ENCODE measurements around the gene OPCML. TPM values are rescaled to one million over a fixed set of nuclear protein-coding genes. Genes with fewer than 3 reads are reported as not detected.

The OPCML gene
- total RNA-seq, 1 experiment from 2014 or later: not detected

DNA sequence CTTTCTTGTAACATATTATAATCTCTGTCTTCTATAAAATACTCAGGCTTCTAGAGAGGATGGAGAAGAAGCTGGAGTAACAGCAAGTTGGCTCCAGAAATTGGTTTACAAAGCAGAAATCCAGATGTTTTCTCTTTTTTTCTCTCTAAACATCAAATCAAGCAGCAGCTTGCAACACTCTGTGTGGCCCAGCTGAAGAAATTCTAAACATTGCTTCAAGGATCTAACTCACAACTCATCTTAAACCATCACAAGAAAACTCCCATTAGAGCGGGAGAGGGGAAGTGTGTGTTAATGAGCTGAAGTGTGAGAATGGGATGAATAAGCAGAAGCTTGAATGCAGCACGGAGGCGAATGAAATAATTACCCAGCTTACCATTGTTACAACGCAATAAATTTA lies 146.5 kb downstream of the OPCML start:
- DNase-seq (ENCODE audit: low read depth, low spot score): no peak
- intact Hi-C loops (cut with micrococcal nuclease; ENCODE audit: unreplicated experiment): no loop called here
- BruUV-seq (replicated peaks): no TSS peak
- Histone ChIP-seq H3K4me1 (ENCODE audit: control insufficient read depth, insufficient read depth, low read length) (no peaks in the 10 kb centered on the region), H3K27me3 (ENCODE audit: control insufficient read depth, insufficient read depth, low read length) (no peaks in the 10 kb centered on the region), H3K4me3 (ENCODE audit: low read depth in 2 of 2, low read length in 2 of 2) (no peak overlapping the region), H3K36me3 (ENCODE audit: control insufficient read depth, insufficient read depth, low read length) (no peaks in the 10 kb centered on the region), H3K9me3 (ENCODE audit: control insufficient read depth, insufficient read depth, low read depth, low read length) (no peaks in the 10 kb centered on the region), H3K27ac (ENCODE audit: low read length) (no peak overlapping the region)
- TF ChIP-seq, protein P1, sequence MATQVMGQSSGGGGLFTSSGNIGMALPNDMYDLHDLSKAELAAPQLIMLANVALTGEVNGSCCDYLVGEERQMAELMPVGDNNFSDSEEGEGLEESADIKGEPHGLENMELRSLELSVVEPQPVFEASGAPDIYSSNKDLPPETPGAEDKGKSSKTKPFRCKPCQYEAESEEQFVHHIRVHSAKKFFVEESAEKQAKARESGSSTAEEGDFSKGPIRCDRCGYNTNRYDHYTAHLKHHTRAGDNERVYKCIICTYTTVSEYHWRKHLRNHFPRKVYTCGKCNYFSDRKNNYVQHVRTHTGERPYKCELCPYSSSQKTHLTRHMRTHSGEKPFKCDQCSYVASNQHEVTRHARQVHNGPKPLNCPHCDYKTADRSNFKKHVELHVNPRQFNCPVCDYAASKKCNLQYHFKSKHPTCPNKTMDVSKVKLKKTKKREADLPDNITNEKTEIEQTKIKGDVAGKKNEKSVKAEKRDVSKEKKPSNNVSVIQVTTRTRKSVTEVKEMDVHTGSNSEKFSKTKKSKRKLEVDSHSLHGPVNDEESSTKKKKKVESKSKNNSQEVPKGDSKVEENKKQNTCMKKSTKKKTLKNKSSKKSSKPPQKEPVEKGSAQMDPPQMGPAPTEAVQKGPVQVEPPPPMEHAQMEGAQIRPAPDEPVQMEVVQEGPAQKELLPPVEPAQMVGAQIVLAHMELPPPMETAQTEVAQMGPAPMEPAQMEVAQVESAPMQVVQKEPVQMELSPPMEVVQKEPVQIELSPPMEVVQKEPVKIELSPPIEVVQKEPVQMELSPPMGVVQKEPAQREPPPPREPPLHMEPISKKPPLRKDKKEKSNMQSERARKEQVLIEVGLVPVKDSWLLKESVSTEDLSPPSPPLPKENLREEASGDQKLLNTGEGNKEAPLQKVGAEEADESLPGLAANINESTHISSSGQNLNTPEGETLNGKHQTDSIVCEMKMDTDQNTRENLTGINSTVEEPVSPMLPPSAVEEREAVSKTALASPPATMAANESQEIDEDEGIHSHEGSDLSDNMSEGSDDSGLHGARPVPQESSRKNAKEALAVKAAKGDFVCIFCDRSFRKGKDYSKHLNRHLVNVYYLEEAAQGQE (IDR thresholded peaks at IDR 0.05; ENCODE audit: insufficient read depth in 1 of 2, low read depth in 2 of 2, low read length in 1 of 2): no peak
- TF ChIP-seq, protein P2, sequence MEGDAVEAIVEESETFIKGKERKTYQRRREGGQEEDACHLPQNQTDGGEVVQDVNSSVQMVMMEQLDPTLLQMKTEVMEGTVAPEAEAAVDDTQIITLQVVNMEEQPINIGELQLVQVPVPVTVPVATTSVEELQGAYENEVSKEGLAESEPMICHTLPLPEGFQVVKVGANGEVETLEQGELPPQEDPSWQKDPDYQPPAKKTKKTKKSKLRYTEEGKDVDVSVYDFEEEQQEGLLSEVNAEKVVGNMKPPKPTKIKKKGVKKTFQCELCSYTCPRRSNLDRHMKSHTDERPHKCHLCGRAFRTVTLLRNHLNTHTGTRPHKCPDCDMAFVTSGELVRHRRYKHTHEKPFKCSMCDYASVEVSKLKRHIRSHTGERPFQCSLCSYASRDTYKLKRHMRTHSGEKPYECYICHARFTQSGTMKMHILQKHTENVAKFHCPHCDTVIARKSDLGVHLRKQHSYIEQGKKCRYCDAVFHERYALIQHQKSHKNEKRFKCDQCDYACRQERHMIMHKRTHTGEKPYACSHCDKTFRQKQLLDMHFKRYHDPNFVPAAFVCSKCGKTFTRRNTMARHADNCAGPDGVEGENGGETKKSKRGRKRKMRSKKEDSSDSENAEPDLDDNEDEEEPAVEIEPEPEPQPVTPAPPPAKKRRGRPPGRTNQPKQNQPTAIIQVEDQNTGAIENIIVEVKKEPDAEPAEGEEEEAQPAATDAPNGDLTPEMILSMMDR (IDR thresholded peaks at IDR 0.05): no peak
- TF ChIP-seq SIN3A (IDR thresholded peaks at IDR 0.05; ENCODE audit: borderline replicate concordance, insufficient read depth, low read depth, low read length) (no peak), TCF7L2 (IDR thresholded peaks at IDR 0.05; ENCODE audit: low read depth, low read length) (no peak), POLR2AphosphoS5 (IDR thresholded peaks at IDR 0.05; ENCODE audit: low read depth, low read length) (no peak)
- ATAC-seq: no peak
- in situ Hi-C loops (cut with HindIII; ENCODE audit: low pct_unique_long_range_greater_than_20kb, low sequenced_read_pairs): no loop called here
- POLR2A ChIA-PET: no interaction called here
- CTCF ChIA-PET: no interaction called here

DNA sequence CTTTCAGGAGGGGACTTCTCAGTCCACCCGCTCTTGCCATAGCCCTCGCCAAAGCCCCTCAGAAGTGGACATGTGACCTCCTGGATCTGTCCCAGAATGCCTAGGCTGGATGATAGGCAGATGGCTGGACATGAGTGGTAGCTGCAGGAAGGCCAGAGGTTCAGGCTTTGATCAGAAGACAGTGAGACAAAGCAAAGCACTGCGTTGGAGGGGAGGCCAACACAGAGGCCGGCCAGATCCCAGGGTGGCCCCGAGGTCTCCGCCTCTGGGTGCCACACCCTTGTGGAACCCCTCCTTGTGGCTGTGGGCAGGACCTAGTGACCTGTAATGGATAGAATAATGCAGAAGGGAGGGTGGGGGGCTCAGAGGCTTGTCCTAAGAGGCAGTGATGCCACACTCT lies 147.6 kb downstream of the OPCML start:
- Histone ChIP-seq H3K9me3 (ENCODE audit: control insufficient read depth, insufficient read depth, low read depth, low read length) (no peaks in the 10 kb centered on the region), H3K36me3 (ENCODE audit: control insufficient read depth, insufficient read depth, low read length) (no peaks in the 10 kb centered on the region), H3K27me3 (ENCODE audit: control insufficient read depth, insufficient read depth, low read length) (no peaks in the 10 kb centered on the region), H3K4me1 (ENCODE audit: control insufficient read depth, insufficient read depth, low read length) (no peaks in the 10 kb centered on the region), H3K27ac (ENCODE audit: low read length) (no peak overlapping the region), H3K4me3 (ENCODE audit: low read depth in 2 of 2, low read length in 2 of 2) (no peak overlapping the region)
- DNase-seq (ENCODE audit: low read depth, low spot score) (no peak), ATAC-seq (no peak)
- POLR2A ChIA-PET: no interaction called here
- intact Hi-C loops (cut with micrococcal nuclease; ENCODE audit: unreplicated experiment) (no loop called here), in situ Hi-C loops (cut with HindIII; ENCODE audit: low pct_unique_long_range_greater_than_20kb, low sequenced_read_pairs) (no loop called here)
- no TSS peak for BruUV-seq (replicated peaks)
- CTCF ChIA-PET: no interaction called here
- no peak for TF ChIP-seq SIN3A (IDR thresholded peaks at IDR 0.05; ENCODE audit: borderline replicate concordance, insufficient read depth, low read depth, low read length)
- no peak for TF ChIP-seq TCF7L2 (IDR thresholded peaks at IDR 0.05; ENCODE audit: low read depth, low read length)
- TF ChIP-seq, protein P2 (IDR thresholded peaks at IDR 0.05): no peak
- no peak for TF ChIP-seq POLR2AphosphoS5 (IDR thresholded peaks at IDR 0.05; ENCODE audit: low read depth, low read length)
- TF ChIP-seq, protein P1 (IDR thresholded peaks at IDR 0.05; ENCODE audit: insufficient read depth in 1 of 2, low read depth in 2 of 2, low read length in 1 of 2): no peak
